ENCODE results near the gene INO80B. TPM values are rescaled to one million over a fixed set of nuclear protein-coding genes. Genes with fewer than 3 reads are reported as not detected.

Gene INO80B
- total RNA-seq, 1 experiment from 2014 or later, result 24.0 TPM

- Histone ChIP-seq H2AFZ (ENCODE audit: low read depth, low read length, poor library complexity, severe bottlenecking) (no peak overlapping the region), H3K36me3 (ENCODE audit: control insufficient read depth in 1 of 2, insufficient read depth in 2 of 2, low read length in 2 of 2) (no peaks in the 10 kb centered on the region), H3K9ac (ENCODE audit: low read length) (no peak overlapping the region), H3K4me2 (ENCODE audit: low read length) (no peak overlapping the region), H4K20me1 (ENCODE audit: insufficient read depth) (no peaks in the 10 kb centered on the region), H3K27me3 (ENCODE audit: insufficient read depth, low read length) (no peaks in the 10 kb centered on the region), H3K9me3 (ENCODE audit: control insufficient read depth in 1 of 2, insufficient read depth in 1 of 2, low read depth in 1 of 2, low read length in 2 of 2) (no peaks in the 10 kb centered on the region), H3K4me3 (replicated peaks in 1 of 2; ENCODE audit: low read depth in 1 of 2, low read length in 2 of 2) (no peak overlapping the region), H3K4me1 (ENCODE audit: control insufficient read depth in 1 of 2, insufficient read depth in 2 of 2, low read length in 2 of 2) (peaks cover 0 to 21% of the 10 kb centered on the region in 2 experiments; a peak in 3 of 4 replicates), H3K27ac (ENCODE audit: low read depth, low read length) (no peak overlapping the region), H3K79me2 (ENCODE audit: insufficient read depth, low read length) (no peaks in the 10 kb centered on the region), H3K9me2 (ENCODE audit: insufficient read depth) (no peaks in the 10 kb centered on the region)
- ChIA-PET POLR2A (no interaction called here), RAD21 (ENCODE audit: low non-redundant PET in 1 of 2, low total read pairs in 2 of 2, uncharacterized antibody in 2 of 2, unreplicated experiment in 2 of 2) (no interaction called here), CTCF (no interaction called here)
- ATAC-seq (no peak), DNase-seq (ENCODE audit: low read depth, low spot score) (no peak)
- intact Hi-C loops (cut with micrococcal nuclease), result no loop called here
- BruUV-seq (replicated peaks), result no TSS peak
- no peak for TF ChIP-seq POLR2AphosphoS5 (IDR thresholded peaks at IDR 0.05; ENCODE audit: low read depth, low read length)
- TF ChIP-seq FOSL1 (IDR thresholded peaks at IDR 0.05; ENCODE audit: low read depth), result no peak
- TF ChIP-seq REST (IDR thresholded peaks at IDR 0.05; ENCODE audit: low read depth), result no peak
- TF ChIP-seq MAX (IDR thresholded peaks at IDR 0.05), result no peak
- no peak for TF ChIP-seq ATF3 (IDR thresholded peaks at IDR 0.05)
- no peak for TF ChIP-seq ELF1 (IDR thresholded peaks at IDR 0.05; ENCODE audit: borderline replicate concordance, low read depth)
Observed at GRCh38 chr2:74417763-74418162, 37.1 kb upstream of the INO80B start.

- Histone ChIP-seq H3K4me3 (replicated peaks in 1 of 2; ENCODE audit: low read depth in 1 of 2, low read length in 2 of 2) (no peak overlapping the region), H3K27ac (ENCODE audit: low read depth, low read length) (no peak overlapping the region), H3K9me3 (ENCODE audit: control insufficient read depth in 1 of 2, insufficient read depth in 1 of 2, low read depth in 1 of 2, low read length in 2 of 2) (no peaks in the 10 kb centered on the region), H3K79me2 (ENCODE audit: insufficient read depth, low read length) (no peaks in the 10 kb centered on the region), H3K27me3 (ENCODE audit: insufficient read depth, low read length) (no peaks in the 10 kb centered on the region), H3K9me2 (ENCODE audit: insufficient read depth) (no peaks in the 10 kb centered on the region), H4K20me1 (ENCODE audit: insufficient read depth) (no peaks in the 10 kb centered on the region), H3K36me3 (ENCODE audit: control insufficient read depth in 1 of 2, insufficient read depth in 2 of 2, low read length in 2 of 2) (no peaks in the 10 kb centered on the region), H3K4me1 (ENCODE audit: control insufficient read depth in 1 of 2, insufficient read depth in 2 of 2, low read length in 2 of 2) (peaks cover 0 to 21% of the 10 kb centered on the region in 2 experiments; a peak in 3 of 4 replicates), H3K4me2 (ENCODE audit: low read length) (no peak overlapping the region), H3K9ac (ENCODE audit: low read length) (no peak overlapping the region), H2AFZ (ENCODE audit: low read depth, low read length, poor library complexity, severe bottlenecking) (no peak overlapping the region)
- ATAC-seq (no peak), DNase-seq (ENCODE audit: low read depth, low spot score) (no peak)
- no TSS peak for BruUV-seq (replicated peaks)
- ChIA-PET RAD21 (ENCODE audit: low non-redundant PET in 1 of 2, low total read pairs in 2 of 2, uncharacterized antibody in 2 of 2, unreplicated experiment in 2 of 2) (no interaction called here), POLR2A (no interaction called here), CTCF (no interaction called here)
- intact Hi-C loops (cut with micrococcal nuclease), result no loop called here
- TF ChIP-seq MAX (IDR thresholded peaks at IDR 0.05) (no peak), YY1 (IDR thresholded peaks at IDR 0.05; ENCODE audit: extremely low read depth, insufficient replicate concordance, low read depth, low read length) (no peak), JUND (IDR thresholded peaks at IDR 0.05) (no peak), EZH2phosphoT487 (IDR thresholded peaks at IDR 0.05; ENCODE audit: borderline replicate concordance) (no peak), ELF1 (IDR thresholded peaks at IDR 0.05; ENCODE audit: borderline replicate concordance, low read depth) (no peak), CBX3 (IDR thresholded peaks at IDR 0.05; ENCODE audit: low read depth) (no peak), TCF7L2 (IDR thresholded peaks at IDR 0.05; ENCODE audit: borderline replicate concordance, extremely low read depth, insufficient read depth, insufficient read length) (no peak), POLR2AphosphoS5 (IDR thresholded peaks at IDR 0.05; ENCODE audit: low read depth, low read length) (no peak), SP1 (IDR thresholded peaks at IDR 0.05; ENCODE audit: low read depth) (no peak), RAD21 (IDR thresholded peaks at IDR 0.05; ENCODE audit: low read depth) (no peak), CTCF (IDR thresholded peaks at IDR 0.05 in 2 of 3, conservative IDR thresholded peaks at IDR 0.05 in 1 of 3; ENCODE audit: borderline replicate concordance in 1 of 3, insufficient read depth in 1 of 3, low read depth in 2 of 3, low read length in 2 of 3) (no peak), ZFX (IDR thresholded peaks at IDR 0.05) (no peak), SIN3A (IDR thresholded peaks at IDR 0.05; ENCODE audit: low read depth) (no peak)
Observed at GRCh38 chr2:74418312-74418711, 36.6 kb upstream of the INO80B start.

Data from HCT116 (cell line).